ENCODE results near the gene DCTN2. TPM values are rescaled to one million over a fixed set of nuclear protein-coding genes. Genes with fewer than 3 reads are reported as not detected.

DCTN2 gene
- total RNA-seq, 1 donor from 2014 or later: 101 TPM

DNA sequence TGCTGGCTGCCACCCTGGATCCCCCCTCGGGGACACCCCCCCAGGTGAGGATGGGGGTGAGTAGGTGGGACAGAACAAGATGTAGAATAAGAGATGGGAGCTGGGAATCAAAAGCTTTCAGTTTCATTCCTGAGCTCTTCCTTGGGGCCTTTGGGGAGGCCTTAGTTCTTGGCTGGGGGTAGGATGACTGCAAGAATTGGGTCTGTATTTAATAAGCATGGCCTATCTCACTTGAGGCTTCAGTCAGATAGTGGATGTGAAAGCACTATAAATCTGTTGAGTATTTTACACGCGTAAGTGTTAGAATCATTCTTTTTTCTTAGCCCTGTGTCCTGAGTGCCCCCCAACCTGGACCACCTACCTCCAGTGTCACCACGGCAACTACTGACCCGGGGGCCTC, 19.8 kb downstream of the DCTN2 start:
- no peak overlapping the region for H3K4me3 Mint-ChIP-seq (ENCODE audit: low read depth)
- no peaks in the 10 kb centered on the region for H3K27me3 Mint-ChIP-seq (ENCODE audit: low read depth)
- H3K27ac Mint-ChIP-seq: no peak overlapping the region
- peaks cover 19% of the 10 kb centered on the region for H3K4me1 Mint-ChIP-seq (ENCODE audit: low read depth)
- no peak for DNase-seq (ENCODE audit: low spot score)
- intact Hi-C loops (cut with micrococcal nuclease): no loop called here
- peaks cover 60% of the 10 kb centered on the region for H3K36me3 Mint-ChIP-seq (ENCODE audit: low read depth)
- H3K9me3 Mint-ChIP-seq: no peaks in the 10 kb centered on the region

GRCh38 chr12:57526477-57527126, 20.4 kb downstream of the DCTN2 start:
- intact Hi-C loops (cut with micrococcal nuclease): no loop called here
- no peak overlapping the region for H3K4me3 Mint-ChIP-seq (ENCODE audit: low read depth)
- no peaks in the 10 kb centered on the region for H3K9me3 Mint-ChIP-seq
- peaks cover 24% of the 10 kb centered on the region for H3K4me1 Mint-ChIP-seq (ENCODE audit: low read depth)
- H3K27me3 Mint-ChIP-seq (ENCODE audit: low read depth): no peaks in the 10 kb centered on the region
- peaks cover 54% of the 10 kb centered on the region for H3K36me3 Mint-ChIP-seq (ENCODE audit: low read depth)
- H3K27ac Mint-ChIP-seq: no peak overlapping the region
- no peak for DNase-seq (ENCODE audit: low spot score)

GRCh38 chr12:57525615-57526383, 21.2 kb downstream of the DCTN2 start:
- Mint-ChIP-seq H3K9me3 (no peaks in the 10 kb centered on the region), H3K4me1 (ENCODE audit: low read depth) (peaks cover 29% of the 10 kb centered on the region), H3K4me3 (ENCODE audit: low read depth) (no peak overlapping the region), H3K27ac (no peak overlapping the region), H3K36me3 (ENCODE audit: low read depth) (peaks cover 50% of the 10 kb centered on the region), H3K27me3 (ENCODE audit: low read depth) (no peaks in the 10 kb centered on the region)
- no peak for DNase-seq (ENCODE audit: low spot score)
- intact Hi-C loops (cut with micrococcal nuclease): no loop called here

- H3K4me3 Mint-ChIP-seq (ENCODE audit: low read depth): peak overlapping the region; percentile 96
- peaks cover 46% of the 10 kb centered on the region for H3K36me3 Mint-ChIP-seq (ENCODE audit: low read depth)
- peaks cover 29% of the 10 kb centered on the region for H3K4me1 Mint-ChIP-seq (ENCODE audit: low read depth)
- no peak for DNase-seq (ENCODE audit: low spot score)
- peak overlapping the region; percentile 83 for H3K27ac Mint-ChIP-seq
- intact Hi-C loops (cut with micrococcal nuclease): loop anchor here (5.0 kb wide), 2 partner anchors 322 to 438 kb away; partner anchors contain the start of genes CTDSP2 and NAB2
- no peaks in the 10 kb centered on the region for H3K9me3 Mint-ChIP-seq
- no peaks in the 10 kb centered on the region for H3K27me3 Mint-ChIP-seq (ENCODE audit: low read depth)
Observed at GRCh38 chr12:57524814-57525614, 22.0 kb downstream of the DCTN2 start.

DNA sequence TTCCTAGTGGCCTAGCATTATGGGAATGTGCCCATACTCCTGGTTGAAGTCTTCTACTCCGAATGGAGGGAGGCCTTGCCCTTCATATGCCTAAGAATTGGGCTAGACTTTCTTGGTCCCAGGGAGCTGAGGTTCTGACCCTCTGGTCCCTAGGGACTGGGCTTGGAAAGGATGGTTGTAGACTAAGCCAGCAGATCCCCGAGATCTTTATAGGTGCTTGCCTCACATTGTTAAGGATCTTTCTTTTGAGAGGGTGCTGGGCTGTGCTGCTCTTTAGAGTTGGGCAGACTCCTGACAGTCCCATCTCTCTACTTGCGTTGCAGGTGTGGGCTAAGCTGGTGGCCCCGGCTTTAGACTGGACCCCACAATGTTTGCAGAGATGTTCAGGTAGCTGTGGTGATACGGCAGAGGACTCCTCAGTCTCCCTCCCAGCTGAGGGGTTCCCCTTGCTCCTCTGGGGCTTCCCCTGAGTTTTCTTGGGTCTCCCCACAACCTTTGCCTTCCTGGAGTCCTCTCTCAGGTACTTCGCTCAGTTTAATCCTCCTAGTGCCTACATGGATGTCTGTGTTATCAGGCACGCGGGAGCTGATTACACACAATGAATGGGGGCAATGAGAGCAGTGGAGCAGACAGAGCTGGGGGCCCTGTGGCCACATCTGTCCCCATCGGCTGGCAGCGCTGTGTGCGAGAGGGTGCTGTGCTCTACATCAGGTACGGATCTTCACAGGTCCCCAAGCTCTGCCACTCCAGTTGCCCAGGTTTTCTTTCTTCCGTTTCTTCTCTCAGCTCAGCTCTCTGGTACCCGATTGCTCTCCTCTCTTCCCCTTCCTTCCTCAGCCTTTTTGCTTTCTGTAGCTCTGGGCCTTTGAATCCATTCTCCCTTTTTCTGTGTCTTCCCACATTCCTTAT, 23.0 kb downstream of the DCTN2 start:
- H3K9me3 Mint-ChIP-seq: no peaks in the 10 kb centered on the region
- H3K27ac Mint-ChIP-seq: peak overlapping the region; percentile 83
- DNase-seq (ENCODE audit: low spot score): no peak
- H3K36me3 Mint-ChIP-seq (ENCODE audit: low read depth): peaks cover 47% of the 10 kb centered on the region
- H3K4me3 Mint-ChIP-seq (ENCODE audit: low read depth): peak overlapping the region; percentile 96
- H3K4me1 Mint-ChIP-seq (ENCODE audit: low read depth): peaks cover 34% of the 10 kb centered on the region
- no peaks in the 10 kb centered on the region for H3K27me3 Mint-ChIP-seq (ENCODE audit: low read depth)
- intact Hi-C loops (cut with micrococcal nuclease): loop anchor here (2.0 to 5.0 kb wide), 3 partner anchors 67 to 437 kb away; partner anchors contain the start of genes CTDSP2, NAB2 and PIP4K2C

DNA sequence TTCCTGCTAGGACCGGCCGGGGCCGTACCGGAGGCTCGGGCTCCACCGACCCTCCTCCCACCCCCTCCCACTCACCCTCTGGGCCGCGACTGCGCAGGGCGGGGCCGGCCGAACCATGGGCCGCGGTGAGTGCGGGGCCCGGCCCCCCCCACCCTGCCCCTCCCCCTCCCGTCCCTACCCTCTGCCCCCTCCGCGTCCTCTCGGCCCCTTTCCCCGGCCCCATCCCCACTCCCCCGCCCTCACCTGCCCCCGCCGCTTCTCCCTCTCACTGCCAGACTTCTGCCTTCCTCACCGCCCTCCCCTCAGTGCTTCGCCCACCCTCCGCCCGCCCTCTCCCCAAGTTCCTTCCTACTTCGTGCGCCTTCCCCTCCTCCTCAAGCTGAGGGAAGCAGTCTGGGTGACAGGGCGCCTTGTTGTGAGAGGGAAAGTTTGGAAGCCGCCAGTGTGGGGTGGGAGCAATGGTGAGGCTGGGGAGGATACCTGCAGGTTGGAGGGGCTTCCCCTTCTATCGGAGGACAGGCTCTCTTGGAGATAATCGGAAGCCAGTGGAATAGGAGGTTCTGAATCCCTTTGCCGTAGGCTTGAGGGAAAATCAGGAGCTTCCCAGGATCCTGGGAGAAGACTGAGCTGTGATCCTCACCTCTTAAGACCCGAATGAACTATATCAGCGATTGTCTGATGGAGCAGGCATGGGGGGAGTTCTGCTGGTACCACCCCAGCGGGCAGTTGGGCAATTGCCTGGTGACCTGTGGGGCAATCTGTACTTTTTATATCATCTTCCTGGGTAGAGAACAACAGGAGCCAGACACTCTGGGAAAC, 23.9 kb downstream of the DCTN2 start:
- intact Hi-C loops (cut with micrococcal nuclease): loop anchor here (1.0 to 5.0 kb wide), 4 partner anchors 68 to 436 kb away; partner anchors contain the start of genes CDK4, CTDSP2, NAB2 and PIP4K2C
- Mint-ChIP-seq H3K27me3 (ENCODE audit: low read depth) (no peaks in the 10 kb centered on the region), H3K27ac (peak overlapping the region; percentile 83), H3K9me3 (no peaks in the 10 kb centered on the region), H3K4me1 (ENCODE audit: low read depth) (peaks cover 41% of the 10 kb centered on the region), H3K36me3 (ENCODE audit: low read depth) (peaks cover 49% of the 10 kb centered on the region), H3K4me3 (ENCODE audit: low read depth) (peak overlapping the region; percentile 96)
- DNase-seq (ENCODE audit: low spot score): no peak

DNA sequence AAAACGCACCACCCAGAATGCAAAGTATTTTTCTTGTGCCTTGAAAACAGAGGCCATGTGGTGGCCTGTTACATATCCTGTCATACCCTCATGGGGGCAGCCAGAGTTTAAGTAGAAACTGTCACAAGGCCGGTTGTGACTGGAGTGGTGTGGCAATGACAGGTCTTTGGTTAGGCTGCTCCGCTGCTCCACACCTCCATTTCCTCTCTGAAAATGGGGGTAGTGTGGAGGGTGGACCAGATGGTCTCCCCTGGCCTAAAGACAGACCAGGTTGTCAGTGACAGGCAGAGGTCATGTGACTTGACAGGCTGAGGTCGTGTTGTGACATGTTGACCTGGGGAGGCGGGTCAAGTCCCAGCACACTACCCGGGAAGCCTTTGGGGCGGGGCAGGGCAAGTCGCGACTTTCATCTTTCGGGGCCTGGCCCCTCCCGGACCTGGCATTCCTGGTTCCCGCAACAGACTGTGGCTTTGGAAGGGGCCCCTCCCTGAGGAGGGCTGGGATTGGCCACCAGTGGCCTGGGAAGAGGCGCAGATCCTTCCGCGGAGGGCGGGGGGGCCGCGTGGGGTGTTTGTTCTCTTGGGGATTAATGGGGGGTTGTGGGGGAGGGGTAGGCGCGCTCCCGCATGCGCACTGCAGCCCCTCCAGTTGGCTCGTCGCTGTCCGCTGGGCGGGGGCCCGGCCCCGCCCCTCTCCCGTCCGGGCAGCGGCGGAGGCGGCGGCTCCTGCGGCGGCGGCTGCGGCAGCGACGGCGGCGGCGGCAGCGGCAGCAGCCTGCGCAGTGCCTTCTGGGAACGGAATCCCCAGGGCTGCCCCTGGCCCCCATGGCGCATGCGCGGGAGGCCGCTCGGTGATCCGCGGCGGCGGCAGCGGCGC, 24.7 kb downstream of the DCTN2 start, which contains the start of gene MBD6:
Gene MBD6 (plus strand): TSS at position 814 of the 876 bp plus-strand sequence. CDS start 1,480 bp downstream, outside the sequence.
- Mint-ChIP-seq H3K4me1 (ENCODE audit: low read depth) (peaks cover 43% of the 10 kb centered on the region), H3K4me3 (ENCODE audit: low read depth) (peak within 1 kb of the TSS; percentile 96), H3K27me3 (ENCODE audit: low read depth) (no peaks in the 10 kb centered on the region), H3K27ac (peak within 1 kb of the TSS; percentile 100), H3K36me3 (ENCODE audit: low read depth) (peaks cover 50% of the 10 kb centered on the region), H3K9me3 (no peaks in the 10 kb centered on the region)
- peak; percentile 90 for DNase-seq (ENCODE audit: low spot score)
- intact Hi-C loops (cut with micrococcal nuclease): loop anchor here (1.0 to 5.0 kb wide), 4 partner anchors 69 to 435 kb away; partner anchors contain the start of genes CDK4, CTDSP2, NAB2 and PIP4K2C

GRCh38 chr12:57521525-57522010, 25.4 kb downstream of the DCTN2 start:
- Mint-ChIP-seq H3K4me1 (ENCODE audit: low read depth) (peaks cover 42% of the 10 kb centered on the region), H3K9me3 (no peaks in the 10 kb centered on the region), H3K4me3 (ENCODE audit: low read depth) (peak overlapping the region; percentile 86), H3K36me3 (ENCODE audit: low read depth) (peaks cover 50% of the 10 kb centered on the region), H3K27ac (peak overlapping the region; percentile 100), H3K27me3 (ENCODE audit: low read depth) (no peaks in the 10 kb centered on the region)
- DNase-seq (ENCODE audit: low spot score): peak; percentile 23
- intact Hi-C loops (cut with micrococcal nuclease): loop anchor here (1.0 to 5.0 kb wide), 4 partner anchors 69 to 434 kb away; partner anchors contain the start of genes CDK4, CTDSP2, NAB2 and PIP4K2C

- Mint-ChIP-seq H3K27me3 (ENCODE audit: low read depth) (no peaks in the 10 kb centered on the region), H3K36me3 (ENCODE audit: low read depth) (peaks cover 59% of the 10 kb centered on the region), H3K4me1 (ENCODE audit: low read depth) (peaks cover 42% of the 10 kb centered on the region), H3K27ac (peak within 1 kb of the TSS; percentile 100), H3K9me3 (no peaks in the 10 kb centered on the region), H3K4me3 (ENCODE audit: low read depth) (peak within 1 kb of the TSS; percentile 91)
- peak; percentile 99 for DNase-seq (ENCODE audit: low spot score)
- intact Hi-C loops (cut with micrococcal nuclease): loop anchor here (1.0 to 5.0 kb wide), 6 partner anchors 27 to 433 kb away; partner anchors contain the start of genes ARHGAP9, CTDSP2, DCTN2 and GLI1
Observed at GRCh38 chr12:57520053-57520818, 26.8 kb downstream of the DCTN2 start, which contains the start of gene DDIT3. DDIT3 (minus strand) TSS chr12:57520514; CDS start chr12:57517406, 3,108 bp downstream.

DNA sequence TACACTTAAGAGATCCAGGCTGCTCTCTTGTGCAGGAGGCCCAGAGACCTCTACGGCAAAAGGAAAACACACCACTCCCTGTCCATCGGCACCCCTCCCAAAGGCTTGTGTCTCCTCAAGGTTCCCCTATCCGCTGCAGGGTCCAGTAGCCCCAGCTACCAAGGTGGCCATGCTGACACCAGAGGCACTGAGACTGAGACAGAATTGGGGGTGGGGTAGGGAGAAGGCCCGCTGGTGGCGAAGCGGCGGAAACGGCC, 27.3 kb downstream of the DCTN2 start:
- no peaks in the 10 kb centered on the region for H3K27me3 Mint-ChIP-seq (ENCODE audit: low read depth)
- intact Hi-C loops (cut with micrococcal nuclease): loop anchor here (1.0 to 5.0 kb wide), 6 partner anchors 28 to 432 kb away; partner anchors contain the start of genes ARHGAP9, CTDSP2, DCTN2 and GLI1
- H3K4me1 Mint-ChIP-seq (ENCODE audit: low read depth): peaks cover 40% of the 10 kb centered on the region
- peak overlapping the region; percentile 91 for H3K4me3 Mint-ChIP-seq (ENCODE audit: low read depth)
- peak; percentile 39 for DNase-seq (ENCODE audit: low spot score)
- H3K9me3 Mint-ChIP-seq: no peaks in the 10 kb centered on the region
- H3K36me3 Mint-ChIP-seq (ENCODE audit: low read depth): peaks cover 65% of the 10 kb centered on the region
- H3K27ac Mint-ChIP-seq: peak overlapping the region; percentile 100

Data from activated T-helper 2 cell treated with anti-CD3 and anti-CD28 coated beads, Interferon-gamma antibody, Interleukin-2, Interleukin-4, amounts not matched to agents 10 μg/mL and 5 μg/mL and 100 μg/mL, durations not matched to agents 14 hours and 24 hours and 36 hours (primary cell).